Bronchial epithelial cell (primary cell): Measurements from ENCODE around the gene LAMA3. TPM values are rescaled to one million over a fixed set of nuclear protein-coding genes. Genes with fewer than 3 reads are reported as not detected.

Experiments used
- DNase-seq: peaks from one replicate; pipeline ENCODE4 v3.0.0-alpha.2; 2010; ENCODE audit warnings: low read depth
- FAIRE-seq: peaks from 2 replicates; lab custom pipeline; 2011; peaks lifted over from hg19 to GRCh38; lab: Jason Lieb, UNC
- H3K27me3 ChIP-seq: 2 replicates; pipeline ENCODE4 v1.5.1; 2011; ENCODE audit warnings: low read length; ENCODE audit not compliant: control insufficient read depth, insufficient read depth
- H3K36me3 ChIP-seq: 2 replicates; pipeline ENCODE4 v1.5.1; 2011; ENCODE audit warnings: low read length; ENCODE audit not compliant: control insufficient read depth, insufficient read depth
- H3K4me3 ChIP-seq: 2 replicates; pipeline ENCODE4 v1.5.1; 2011; ENCODE audit warnings: mild to moderate bottlenecking, low read depth, low read length, control low read depth
- CTCF ChIP-seq: IDR thresholded peaks from 2 replicates; pipeline ENCODE4 v1.5.1; 2011; ENCODE audit warnings: mild to moderate bottlenecking, moderate library complexity, low read length, control low read depth, inconsistent platforms; ENCODE audit not compliant: insufficient read depth, severe bottlenecking
- total RNA-seq: library from RNA; depleted of rRNA; stranded (reverse); fragments of >200 nt; gene quantifications from 2 replicates; pipeline ENCODE4 v1.2.1, GENCODE V29; 2014

The LAMA3 gene
- total RNA-seq, 1 donor from 2014 or later: 531 TPM

GRCh38 chr18:23950644-23951043 lies 261.4 kb downstream of the LAMA3 start:
- Histone ChIP-seq H3K36me3 (peaks cover 31% of the 10 kb centered on the region), H3K4me3 (no peak overlapping the region), H3K27me3 (no peaks in the 10 kb centered on the region)
- no peak for TF ChIP-seq CTCF
- no peak for DNase-seq
- FAIRE-seq: no peak

GRCh38 chr18:23951206-23951605 lies 262.0 kb downstream of the LAMA3 start:
- FAIRE-seq (no peak), DNase-seq (no peak)
- Histone ChIP-seq H3K27me3 (no peaks in the 10 kb centered on the region), H3K36me3 (peaks cover 29% of the 10 kb centered on the region), H3K4me3 (no peak overlapping the region)
- TF ChIP-seq CTCF: no peak

- DNase-seq (no peak), FAIRE-seq (no peak)
- peaks cover 25% of the 10 kb centered on the region for H3K36me3 ChIP-seq
- no peak overlapping the region for H3K4me3 ChIP-seq
- no peaks in the 10 kb centered on the region for H3K27me3 ChIP-seq
- TF ChIP-seq CTCF: no peak
These were observed 264.7 kb downstream of the LAMA3 start for GRCh38 chr18:23953984-23954383.

GRCh38 chr18:23956483-23956882 lies 267.2 kb downstream of the LAMA3 start:
- FAIRE-seq (no peak), DNase-seq (no peak)
- Histone ChIP-seq H3K4me3 (no peak overlapping the region), H3K36me3 (peaks cover 11% of the 10 kb centered on the region), H3K27me3 (no peaks in the 10 kb centered on the region)
- no peak for TF ChIP-seq CTCF

- no peaks in the 10 kb centered on the region for H3K27me3 ChIP-seq
- peaks cover 5% of the 10 kb centered on the region for H3K36me3 ChIP-seq
- FAIRE-seq: no peak
- H3K4me3 ChIP-seq: no peak overlapping the region
- DNase-seq: no peak
- no peak for TF ChIP-seq CTCF
These were observed 268.8 kb downstream of the LAMA3 start for GRCh38 chr18:23958036-23958435.

- FAIRE-seq (no peak), DNase-seq (no peak)
- H3K36me3 ChIP-seq: no peaks in the 10 kb centered on the region
- TF ChIP-seq CTCF: no peak
- H3K4me3 ChIP-seq: no peak overlapping the region
- no peaks in the 10 kb centered on the region for H3K27me3 ChIP-seq
These were observed 274.4 kb downstream of the LAMA3 start for GRCh38 chr18:23963443-23964165.
